CD4-positive, alpha-beta memory T cell (primary cell): Measurements from ENCODE around the gene AMMECR1. TPM values are rescaled to one million over a fixed set of nuclear protein-coding genes. Genes with fewer than 3 reads are reported as not detected.

Experiments used
- CTCF ChIA-PET: fragments of 350-600 bp; sonication (Branson Sonifier 250); formaldehyde crosslinking; loops from one replicate; lab custom pipeline; 2021; ENCODE audit warnings: inconsistent platforms; ENCODE audit not compliant: partially characterized antibody; lab: Charles Lee
- POLR2A ChIA-PET: fragments of 350-600 bp; sonication (Branson Sonifier 250); formaldehyde crosslinking; loops from one replicate; lab custom pipeline; 2021; ENCODE audit not compliant: partially characterized antibody; lab: Charles Lee
- DNase-seq, 5 donors: peaks; one replicate each; pipeline versions ENCODE4 v3.0.0 to v3.0.0-alpha.2; 2020 to 2022; ENCODE audit warnings: mixed read lengths in 1 of 5
- H3K27ac ChIP-seq: one replicate; pipeline ENCODE4 v1.7.0; 2013; ENCODE audit warnings: low read depth, low read length
- H3K27me3 ChIP-seq: 2 replicates; pipeline ENCODE4 v1.7.0; 2013; ENCODE audit warnings: mild to moderate bottlenecking, low read length, moderate library complexity; ENCODE audit not compliant: insufficient read depth
- H3K36me3 ChIP-seq: 2 replicates; pipeline ENCODE4 v1.7.0; 2013; ENCODE audit warnings: mild to moderate bottlenecking, low read length, moderate library complexity; ENCODE audit not compliant: insufficient read depth
- H3K4me1 ChIP-seq: 2 replicates; pipeline ENCODE4 v1.7.0; 2013; ENCODE audit warnings: mild to moderate bottlenecking, low read length, moderate library complexity; ENCODE audit not compliant: insufficient read depth
- H3K4me3 ChIP-seq, 2 donors: one replicate each; pipeline ENCODE4 v1.7.0; 2013; ENCODE audit warnings: low read length in 2 of 2, mild to moderate bottlenecking in 1 of 2
- H3K9me3 ChIP-seq, 2 donors: one replicate each; pipeline ENCODE4 v1.7.0; 2013; ENCODE audit warnings: low read length in 2 of 2, control low read depth in 1 of 2; ENCODE audit not compliant: control insufficient read depth in 1 of 2
- H3K27ac Mint-ChIP-seq, 7 donors: one replicate each; pipeline ENCODE4 v1.8.0; 2020 to 2021; ENCODE audit warnings: mixed read lengths in 7 of 7, mild to moderate bottlenecking in 6 of 7, inconsistent platforms in 3 of 7, moderate library complexity in 3 of 7
- H3K27me3 Mint-ChIP-seq, 2 donors: one replicate each; pipeline ENCODE4 v1.8.0; 2020 to 2021; ENCODE audit warnings: mixed read lengths in 2 of 2
- H3K36me3 Mint-ChIP-seq, 2 donors: one replicate each; pipeline ENCODE4 v1.8.0; 2020 to 2021; ENCODE audit warnings: mixed read lengths in 2 of 2, inconsistent platforms in 1 of 2, mild to moderate bottlenecking in 1 of 2
- H3K4me1 Mint-ChIP-seq, 4 donors: one replicate each; pipeline ENCODE4 v1.8.0; 2020 to 2021; ENCODE audit warnings: mixed read lengths in 4 of 4, mild to moderate bottlenecking in 1 of 4
- H3K4me3 Mint-ChIP-seq, 8 donors: one replicate each; pipeline ENCODE4 v1.8.0; 2020 to 2021; ENCODE audit warnings: mixed read lengths in 8 of 8, mild to moderate bottlenecking in 7 of 8, moderate library complexity in 6 of 8, inconsistent platforms in 3 of 8
- H3K9me3 Mint-ChIP-seq, 8 donors: one replicate each; pipeline ENCODE4 v1.8.0; 2020 to 2021; ENCODE audit warnings: mixed read lengths in 8 of 8, mild to moderate bottlenecking in 5 of 8, inconsistent platforms in 3 of 8, moderate library complexity in 1 of 8
- intact Hi-C: fragments of 100-400 bp; cut with micrococcal nuclease; formaldehyde crosslinking; loops from one replicate; pipeline ENCODE4 v1.15.1; 2023
- polyA plus RNA-seq, 2 donors: library from polyadenylated mRNA; unstranded; fragments of 300-500 nt; fragmentation: Illumina TruSeq; gene quantifications; one replicate each; pipeline ENCODE4 v1.2.3, GENCODE V29; 2021
- total RNA-seq, 2 experiments: library from RNA; stranded (reverse); gene quantifications; one replicate each; pipeline ENCODE4 v1.2.3, GENCODE V29; 2021

Gene AMMECR1
- total and polyA plus RNA-seq, 4 experiments from 2014 or later, result 15.4 to 21.7 (median 16.8) TPM

- no peaks in the 10 kb centered on the region for H3K27me3 Mint-ChIP-seq
- intact Hi-C loops, result no loop called here
- Histone ChIP-seq H3K36me3 (no peaks in the 10 kb centered on the region), H3K27me3 (no peaks in the 10 kb centered on the region), H3K4me1 (peaks cover 7% of the 10 kb centered on the region), H3K4me3 (no peak overlapping the region), H3K27ac (no peak overlapping the region), H3K9me3 (no peaks in the 10 kb centered on the region)
- no peak overlapping the region for H3K27ac Mint-ChIP-seq
- H3K36me3 Mint-ChIP-seq, result peaks cover 11 to 13% of the 10 kb centered on the region in 2 donors
- DNase-seq, result no peak
- ChIA-PET CTCF (no interaction called here), POLR2A (no interaction called here)
- peaks cover 7 to 24% (median 13%) of the 10 kb centered on the region in 4 donors for H3K4me1 Mint-ChIP-seq
- H3K4me3 Mint-ChIP-seq, result no peak overlapping the region
- peaks cover 0 to under 1% (median 0%) of the 10 kb centered on the region in 8 donors for H3K9me3 Mint-ChIP-seq
These were observed 105.6 kb downstream of the AMMECR1 start for GRCh38 chrX:110212299-110212698.

DNA sequence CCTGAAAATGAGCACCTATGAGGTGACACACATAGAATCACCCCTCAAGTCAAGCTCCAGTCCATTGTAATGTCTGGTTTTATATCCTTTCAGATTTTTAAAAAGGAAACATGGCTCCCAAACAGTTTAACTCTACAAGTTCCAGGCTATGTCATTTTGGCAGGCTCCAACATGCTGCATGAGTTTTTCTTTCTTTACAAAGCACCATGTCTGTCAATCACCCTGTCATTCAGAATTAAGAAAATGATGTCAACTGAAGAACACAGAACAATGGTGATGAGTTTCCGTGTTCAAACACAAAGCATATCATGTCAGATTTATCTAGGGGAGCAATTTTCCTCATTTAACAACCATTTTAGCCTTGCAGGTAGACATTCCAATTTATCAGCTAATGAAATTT lies 106.5 kb downstream of the AMMECR1 start:
- Histone ChIP-seq H3K27ac (no peak overlapping the region), H3K36me3 (no peaks in the 10 kb centered on the region), H3K4me1 (no peaks in the 10 kb centered on the region), H3K27me3 (no peaks in the 10 kb centered on the region), H3K4me3 (no peak overlapping the region), H3K9me3 (no peaks in the 10 kb centered on the region)
- H3K4me3 Mint-ChIP-seq, result no peak overlapping the region
- no peaks in the 10 kb centered on the region for H3K27me3 Mint-ChIP-seq
- no peaks in the 10 kb centered on the region for H3K9me3 Mint-ChIP-seq
- intact Hi-C loops, result no loop called here
- CTCF ChIA-PET, result interaction anchor here (0.7 to 1.5 kb wide), 2 partner anchors 9 to 65 kb away, joined by 3 to 4 read pairs; no protein-coding TSS in a partner anchor
- H3K36me3 Mint-ChIP-seq, result peaks cover 11% of the 10 kb centered on the region in 2 donors
- H3K27ac Mint-ChIP-seq, result no peak overlapping the region
- no peak for DNase-seq
- POLR2A ChIA-PET, result interaction anchor here (1.5 to 2.0 kb wide), 2 partner anchors 27 to 106 kb away, joined by 4 to 8 read pairs; partner anchors contain the start of gene AMMECR1
- H3K4me1 Mint-ChIP-seq, result peaks cover 6 to 18% (median 9%) of the 10 kb centered on the region in 4 donors

DNA sequence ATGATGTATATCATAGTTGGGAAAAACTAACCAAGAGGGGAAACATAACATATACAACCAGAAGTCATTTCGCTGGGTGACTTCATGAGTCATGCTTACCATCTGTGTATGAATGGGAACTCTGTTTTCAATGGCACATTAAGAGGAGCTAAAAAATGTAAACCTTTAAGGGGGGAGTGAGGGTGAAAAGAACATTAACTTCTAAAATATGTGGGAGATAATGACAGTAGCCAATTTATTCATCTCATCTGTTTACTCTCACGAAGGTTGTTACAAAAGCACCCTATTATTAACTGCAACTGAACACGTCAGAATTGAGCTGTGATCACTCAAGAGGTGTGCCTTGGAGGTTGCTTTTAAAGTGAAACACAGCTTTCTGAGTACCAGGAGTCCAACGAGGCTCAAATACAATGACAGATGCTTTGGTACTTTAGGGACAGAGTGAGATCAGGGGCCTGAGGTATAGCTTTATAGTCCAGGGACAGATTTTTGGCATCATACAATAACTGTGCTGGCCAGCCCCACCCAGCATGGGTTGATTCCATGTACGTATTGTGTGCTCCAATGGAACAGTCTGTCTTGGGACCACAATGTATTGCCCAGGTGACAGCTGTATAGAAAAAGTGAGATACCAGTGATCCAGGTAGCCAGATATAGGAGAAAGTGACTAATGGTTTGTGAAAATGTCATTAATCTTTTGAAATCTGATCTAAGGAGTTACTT lies 107.3 kb downstream of the AMMECR1 start:
- ChIA-PET CTCF (interaction anchor here (0.7 to 1.5 kb wide), 3 partner anchors 9 to 198 kb away, joined by 3 to 5 read pairs (median 4); no protein-coding TSS in a partner anchor), POLR2A (interaction anchor here (0.9 to 2.0 kb wide), 3 partner anchors 10 to 107 kb away, joined by 3 to 8 read pairs (median 4); partner anchors contain the start of gene AMMECR1)
- intact Hi-C loops, result no loop called here

DNA sequence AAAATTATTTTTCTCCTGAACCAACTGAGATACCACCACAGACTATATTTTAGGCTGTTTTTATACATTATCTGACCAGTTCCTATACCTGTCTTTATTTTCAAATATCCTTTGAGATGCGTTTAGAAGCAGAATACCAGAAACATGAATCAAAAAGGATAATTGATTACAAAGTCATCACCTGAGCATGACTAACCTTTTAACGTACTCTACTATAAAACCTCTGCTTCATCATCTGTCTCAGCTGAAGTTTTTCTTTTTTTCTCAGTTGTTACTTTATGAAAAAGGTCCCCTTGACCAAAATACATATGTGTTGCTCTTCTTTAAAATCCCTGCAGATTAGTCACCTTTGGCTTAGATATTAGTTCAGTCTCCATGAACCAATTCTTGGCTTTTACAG lies 109.8 kb downstream of the AMMECR1 start:
- no peak overlapping the region for H3K4me3 Mint-ChIP-seq
- Histone ChIP-seq H3K27me3 (no peaks in the 10 kb centered on the region), H3K9me3 (no peaks in the 10 kb centered on the region), H3K27ac (no peak overlapping the region), H3K4me3 (no peak overlapping the region), H3K4me1 (no peaks in the 10 kb centered on the region), H3K36me3 (no peaks in the 10 kb centered on the region)
- CTCF ChIA-PET, result interaction anchor here (1.3 kb wide), 1 partner anchor 61 kb away, joined by 4 read pairs; no protein-coding TSS in a partner anchor
- no peaks in the 10 kb centered on the region for H3K27me3 Mint-ChIP-seq
- POLR2A ChIA-PET, result no interaction called here
- H3K36me3 Mint-ChIP-seq, result peaks cover 0 to 3% of the 10 kb centered on the region in 2 donors
- no peak for DNase-seq
- intact Hi-C loops, result no loop called here
- H3K4me1 Mint-ChIP-seq, result peaks cover 0 to 6% (median 5%) of the 10 kb centered on the region in 4 donors
- H3K27ac Mint-ChIP-seq, result no peak overlapping the region
- no peaks in the 10 kb centered on the region for H3K9me3 Mint-ChIP-seq

More for the DNA sequence above, 107.3 kb downstream of the AMMECR1 start:
- H3K4me1 Mint-ChIP-seq, result peaks cover 6 to 10% (median 9%) of the 10 kb centered on the region in 4 donors
- no peaks in the 10 kb centered on the region for H3K4me1 ChIP-seq
- H3K9me3 ChIP-seq, result no peaks in the 10 kb centered on the region
- no peak overlapping the region for H3K27ac ChIP-seq
- no peaks in the 10 kb centered on the region for H3K27me3 ChIP-seq
- no peak overlapping the region for H3K27ac Mint-ChIP-seq
- no peak overlapping the region for H3K4me3 ChIP-seq
- DNase-seq, result no peak
- H3K9me3 Mint-ChIP-seq, result no peaks in the 10 kb centered on the region
- no peaks in the 10 kb centered on the region for H3K36me3 ChIP-seq
- H3K4me3 Mint-ChIP-seq, result no peak overlapping the region
- peaks cover 8 to 9% of the 10 kb centered on the region in 2 donors for H3K36me3 Mint-ChIP-seq
- H3K27me3 Mint-ChIP-seq, result no peaks in the 10 kb centered on the region

- Mint-ChIP-seq H3K27me3 (no peaks in the 10 kb centered on the region), H3K4me1 (peaks cover 3 to 6% (median 5%) of the 10 kb centered on the region in 4 donors), H3K4me3 (no peak overlapping the region), H3K9me3 (no peaks in the 10 kb centered on the region), H3K36me3 (peaks cover 0 to 11% of the 10 kb centered on the region in 2 donors), H3K27ac (peak overlapping the region in 1 of 7 donors; percentile 9)
- Histone ChIP-seq H3K27me3 (no peaks in the 10 kb centered on the region), H3K27ac (no peak overlapping the region), H3K4me3 (no peak overlapping the region), H3K4me1 (no peaks in the 10 kb centered on the region), H3K36me3 (peaks cover 2% of the 10 kb centered on the region), H3K9me3 (no peaks in the 10 kb centered on the region)
- ChIA-PET CTCF (no interaction called here), POLR2A (no interaction called here)
- intact Hi-C loops, result no loop called here
- no peak for DNase-seq
These were observed 112.9 kb downstream of the AMMECR1 start for GRCh38 chrX:110204986-110205385.

DNA sequence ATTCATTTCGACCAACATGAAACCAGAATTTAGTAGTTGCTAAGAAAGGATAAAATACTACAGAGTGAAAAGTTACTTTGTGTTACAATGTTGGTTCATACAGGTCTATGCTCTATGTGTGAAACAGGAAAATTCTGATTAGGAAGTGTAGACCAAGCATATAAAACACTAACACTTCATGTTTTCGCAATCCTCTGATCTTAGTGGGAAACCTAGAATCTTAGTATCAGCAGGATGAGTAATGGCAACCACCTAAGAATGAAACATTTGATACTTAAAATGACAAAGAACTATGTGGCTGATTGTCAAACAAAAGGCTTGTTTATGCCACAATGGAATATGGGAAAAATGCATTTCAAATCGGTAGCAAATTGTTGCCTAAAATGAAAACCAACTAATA lies 116.1 kb downstream of the AMMECR1 start:
- H3K9me3 ChIP-seq, result no peaks in the 10 kb centered on the region
- ChIA-PET CTCF (no interaction called here), POLR2A (no interaction called here)
- no peak overlapping the region for H3K4me3 Mint-ChIP-seq
- intact Hi-C loops, result no loop called here
- no peaks in the 10 kb centered on the region for H3K4me1 ChIP-seq
- H3K9me3 Mint-ChIP-seq, result no peaks in the 10 kb centered on the region
- no peak overlapping the region for H3K27ac Mint-ChIP-seq
- no peak overlapping the region for H3K27ac ChIP-seq
- DNase-seq, result no peak
- peaks cover 6% of the 10 kb centered on the region for H3K36me3 ChIP-seq
- H3K27me3 ChIP-seq, result no peaks in the 10 kb centered on the region
- peaks cover 0 to 12% of the 10 kb centered on the region in 2 donors for H3K36me3 Mint-ChIP-seq
- H3K27me3 Mint-ChIP-seq, result no peaks in the 10 kb centered on the region
- H3K4me3 ChIP-seq, result no peak overlapping the region
- H3K4me1 Mint-ChIP-seq, result peaks cover 0 to 6% (median 4%) of the 10 kb centered on the region in 4 donors

- CTCF ChIA-PET, result no interaction called here
- H3K27me3 Mint-ChIP-seq, result no peaks in the 10 kb centered on the region
- no peak overlapping the region for H3K4me3 ChIP-seq
- H3K27me3 ChIP-seq, result no peaks in the 10 kb centered on the region
- DNase-seq, result no peak
- peaks cover 0 to 8% of the 10 kb centered on the region in 2 donors for H3K36me3 Mint-ChIP-seq
- no peaks in the 10 kb centered on the region for H3K9me3 ChIP-seq
- no peaks in the 10 kb centered on the region for H3K4me1 ChIP-seq
- H3K4me3 Mint-ChIP-seq, result no peak overlapping the region
- no peaks in the 10 kb centered on the region for H3K9me3 Mint-ChIP-seq
- no peak overlapping the region for H3K27ac ChIP-seq
- H3K27ac Mint-ChIP-seq, result no peak overlapping the region
- H3K4me1 Mint-ChIP-seq, result peaks cover 0 to 5% (median 0%) of the 10 kb centered on the region in 4 donors
- POLR2A ChIA-PET, result no interaction called here
- peaks cover 4% of the 10 kb centered on the region for H3K36me3 ChIP-seq
- intact Hi-C loops, result no loop called here
These were observed 122.9 kb downstream of the AMMECR1 start for GRCh38 chrX:110194977-110195376.
